ENCODE measurements around the gene STING1. TPM values are rescaled to one million over a fixed set of nuclear protein-coding genes. Genes with fewer than 3 reads are reported as not detected.
"Not testable (repeated sequence)": the region's sequence is repeated elsewhere in the genome, so short reads cannot be mapped to it uniquely, and the experiment has no call there.

Gene STING1
- total and polyA plus RNA-seq, 2 experiments from 2014 or later, result 7.7 to 17.0 TPM

GRCh38 chr5:139526309-139527089 lies 43.9 kb upstream of the STING1 start:
- H3K27ac ChIP-seq; H3K9me2 ChIP-seq (replicated peaks; ENCODE audit: insufficient read depth); DNase-seq (ENCODE audit: low spot score); H3K4me1 ChIP-seq (ENCODE audit: insufficient read depth); H4K20me1 ChIP-seq (ENCODE audit: insufficient read depth, poor library complexity, severe bottlenecking); H2AFZ ChIP-seq; H3K36me3 ChIP-seq (replicated peaks; ENCODE audit: insufficient read depth, low read depth); H3K4me2 ChIP-seq; H3K27me3 ChIP-seq; H3K9me3 ChIP-seq (ENCODE audit: low read depth); H3K4me3 ChIP-seq; H3K79me2 ChIP-seq: not testable (repeated sequence)
- 72% methylated on average over 22 of the region's 22 CpGs for WGBS (ENCODE audit: low lambda C conversion rate, missing lambda C conversion rate)

DNA sequence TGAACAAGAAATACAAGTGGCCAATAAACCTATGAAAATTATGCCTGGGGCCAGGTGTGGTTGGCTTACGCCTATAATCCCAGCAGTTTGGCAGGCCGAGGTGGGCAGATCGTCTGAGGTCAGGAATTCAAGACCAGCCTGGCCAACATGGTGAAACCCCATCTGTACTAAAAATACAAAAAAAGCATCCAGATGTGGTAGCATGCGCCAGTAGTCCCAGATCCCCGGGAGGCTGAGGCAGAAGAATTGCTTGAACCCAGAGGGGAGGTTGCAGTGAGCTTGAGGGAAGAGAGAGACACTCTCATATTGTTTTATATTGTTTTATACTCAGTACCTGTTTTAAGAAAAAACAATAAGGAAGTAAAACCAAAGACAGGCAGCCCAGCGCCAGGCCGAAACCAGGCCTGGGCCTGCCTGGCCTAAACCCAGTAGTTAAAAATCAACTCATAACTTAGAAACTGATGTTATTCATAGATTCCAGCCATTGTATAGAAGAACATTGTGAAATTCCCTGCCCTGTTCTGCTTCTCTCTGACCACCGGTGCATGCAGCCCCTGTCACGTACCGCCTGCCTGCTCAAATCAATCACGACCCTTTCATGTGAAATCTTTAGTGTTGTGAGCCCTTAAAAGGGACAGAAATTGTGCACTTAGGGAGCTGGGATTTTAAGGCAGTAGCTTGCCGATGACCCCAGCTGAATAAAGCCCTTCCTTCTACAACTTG lies 43.2 kb upstream of the STING1 start:
- not testable (repeated sequence) for H3K4me3 ChIP-seq; H3K4me1 ChIP-seq (ENCODE audit: insufficient read depth); H3K9me3 ChIP-seq (ENCODE audit: low read depth); H3K36me3 ChIP-seq (replicated peaks; ENCODE audit: insufficient read depth, low read depth); H3K27me3 ChIP-seq; H3K9me2 ChIP-seq (replicated peaks; ENCODE audit: insufficient read depth); H4K20me1 ChIP-seq (ENCODE audit: insufficient read depth, poor library complexity, severe bottlenecking); H3K27ac ChIP-seq; DNase-seq (ENCODE audit: low spot score); H3K4me2 ChIP-seq; H2AFZ ChIP-seq; H3K79me2 ChIP-seq
- 83% methylated on average over 12 of the region's 12 CpGs for WGBS (ENCODE audit: low lambda C conversion rate, missing lambda C conversion rate)

DNA sequence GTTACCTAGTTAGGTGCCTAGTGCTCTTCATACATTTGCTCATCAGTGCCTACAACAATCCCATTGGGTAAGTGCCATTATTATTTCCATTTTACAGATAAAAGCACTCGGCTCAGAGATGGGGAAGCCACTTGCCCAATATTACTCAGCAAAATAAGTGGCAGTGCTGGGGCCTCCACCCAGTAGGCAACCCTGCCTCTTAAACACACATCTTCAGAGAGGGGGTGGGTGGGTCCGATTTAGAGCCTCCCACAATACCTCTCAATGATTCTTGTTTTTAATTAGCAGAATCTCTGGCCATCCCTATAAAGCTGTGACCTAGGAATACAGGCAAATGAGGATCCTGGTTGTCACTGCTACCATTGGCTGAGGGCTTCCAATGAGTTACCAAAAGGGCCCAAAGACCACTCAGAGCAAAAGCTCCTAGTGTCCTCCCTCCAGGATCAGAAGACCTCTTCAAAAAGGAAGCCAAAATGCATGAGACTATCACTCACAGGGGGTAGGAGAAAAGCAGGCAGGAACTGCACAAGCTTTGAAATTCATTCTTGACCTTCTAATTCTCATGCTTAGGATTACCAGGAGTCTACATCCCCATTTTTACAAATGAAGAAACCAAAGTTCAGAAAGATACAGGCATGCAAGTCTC lies 42.5 kb upstream of the STING1 start:
- Histone ChIP-seq H3K27me3 (no peaks in the 10 kb centered on the region), H3K9me3 (ENCODE audit: low read depth) (no peaks in the 10 kb centered on the region), H3K36me3 (replicated peaks; ENCODE audit: insufficient read depth, low read depth) (no peaks in the 10 kb centered on the region), H2AFZ (no peak overlapping the region), H3K9me2 (replicated peaks; ENCODE audit: insufficient read depth) (no peaks in the 10 kb centered on the region), H3K4me1 (ENCODE audit: insufficient read depth) (peaks cover 5% of the 10 kb centered on the region), H3K4me3 (no peak overlapping the region), H4K20me1 (ENCODE audit: insufficient read depth, poor library complexity, severe bottlenecking) (no peaks in the 10 kb centered on the region), H3K4me2 (no peak overlapping the region), H3K79me2 (no peaks in the 10 kb centered on the region), H3K27ac (no peak overlapping the region)
- 67% methylated on average over 2 of the region's 2 CpGs for WGBS (ENCODE audit: low lambda C conversion rate, missing lambda C conversion rate)
- TF ChIP-seq EZH2phosphoT487 (IDR thresholded peaks at IDR 0.05; ENCODE audit: low read depth, severe bottlenecking, unreplicated experiment) (no peak), EZH2 (IDR thresholded peaks at IDR 0.05; ENCODE audit: borderline replicate concordance) (no peak), CTCF (IDR thresholded peaks at IDR 0.05; ENCODE audit: poor library complexity) (no peak)
- DNase-seq (ENCODE audit: low spot score), result no peak

GRCh38 chr5:139524446-139524845 lies 41.9 kb upstream of the STING1 start:
- H3K9me3 ChIP-seq (ENCODE audit: low read depth), result no peaks in the 10 kb centered on the region
- H4K20me1 ChIP-seq (ENCODE audit: insufficient read depth, poor library complexity, severe bottlenecking), result no peaks in the 10 kb centered on the region
- H3K4me2 ChIP-seq, result no peak overlapping the region
- 62% methylated on average over 4 of the region's 4 CpGs for WGBS (ENCODE audit: low lambda C conversion rate, missing lambda C conversion rate)
- H3K27ac ChIP-seq, result no peak overlapping the region
- no peaks in the 10 kb centered on the region for H3K27me3 ChIP-seq
- H3K79me2 ChIP-seq, result no peaks in the 10 kb centered on the region
- H3K4me1 ChIP-seq (ENCODE audit: insufficient read depth), result peaks cover 5% of the 10 kb centered on the region
- DNase-seq (ENCODE audit: low spot score), result no peak
- no peaks in the 10 kb centered on the region for H3K9me2 ChIP-seq (replicated peaks; ENCODE audit: insufficient read depth)
- H3K36me3 ChIP-seq (replicated peaks; ENCODE audit: insufficient read depth, low read depth), result no peaks in the 10 kb centered on the region
- TF ChIP-seq EZH2 (IDR thresholded peaks at IDR 0.05; ENCODE audit: borderline replicate concordance) (no peak), CTCF (IDR thresholded peaks at IDR 0.05; ENCODE audit: poor library complexity) (no peak), EZH2phosphoT487 (IDR thresholded peaks at IDR 0.05; ENCODE audit: low read depth, severe bottlenecking, unreplicated experiment) (no peak)
- no peak overlapping the region for H2AFZ ChIP-seq
- no peak overlapping the region for H3K4me3 ChIP-seq

All from hepatocyte (in vitro differentiated cells).